Measurements from ENCODE around the gene UPP2. TPM values are rescaled to one million over a fixed set of nuclear protein-coding genes. Genes with fewer than 3 reads are reported as not detected.
A peak's percentile ranks its signal among the peaks of the same experiment; 100 is the strongest.

The UPP2 gene
- total and polyA plus RNA-seq, 9 of the 15 experiments (the other 6 are each of a cell fraction or from before 2014, with no cell fraction given) = not detected

GRCh38 chr2:158154596-158154995 lies 52.9 kb downstream of the UPP2 start (continued):
- TF ChIP-seq ZNF766 (CRISPR knock-in tag; conservative IDR thresholded peaks at IDR 0.05) = no peak
- no peak for TF ChIP-seq BRD9 (IDR thresholded peaks at IDR 0.05; ENCODE audit: low read depth, partially characterized antibody)
- TF ChIP-seq SMARCA5 (IDR thresholded peaks at IDR 0.05) = no peak
- TF ChIP-seq NFE2L1 (tag; IDR thresholded peaks at IDR 0.05; ENCODE audit: borderline replicate concordance, low read depth) = peak; percentile 14; the same call in 1 of the 2 replicates
- TF ChIP-seq CBX5 (IDR thresholded peaks at IDR 0.05; ENCODE audit: borderline replicate concordance, low read depth) = no peak
- TF ChIP-seq KLF16 (IDR thresholded peaks at IDR 0.05) = no peak
- TF ChIP-seq SMAD1 (IDR thresholded peaks at IDR 0.05; ENCODE audit: low read depth, low read length, partially characterized antibody) = no peak
- TF ChIP-seq ZNF316 (IDR thresholded peaks at IDR 0.05) = 0 out of 2 replicates have a peak, but pooled peaks have one; percentile 33
- TF ChIP-seq PTBP1 (IDR thresholded peaks at IDR 0.05; ENCODE audit: low read depth, low read length) = no peak
- TF ChIP-seq, protein P1, sequence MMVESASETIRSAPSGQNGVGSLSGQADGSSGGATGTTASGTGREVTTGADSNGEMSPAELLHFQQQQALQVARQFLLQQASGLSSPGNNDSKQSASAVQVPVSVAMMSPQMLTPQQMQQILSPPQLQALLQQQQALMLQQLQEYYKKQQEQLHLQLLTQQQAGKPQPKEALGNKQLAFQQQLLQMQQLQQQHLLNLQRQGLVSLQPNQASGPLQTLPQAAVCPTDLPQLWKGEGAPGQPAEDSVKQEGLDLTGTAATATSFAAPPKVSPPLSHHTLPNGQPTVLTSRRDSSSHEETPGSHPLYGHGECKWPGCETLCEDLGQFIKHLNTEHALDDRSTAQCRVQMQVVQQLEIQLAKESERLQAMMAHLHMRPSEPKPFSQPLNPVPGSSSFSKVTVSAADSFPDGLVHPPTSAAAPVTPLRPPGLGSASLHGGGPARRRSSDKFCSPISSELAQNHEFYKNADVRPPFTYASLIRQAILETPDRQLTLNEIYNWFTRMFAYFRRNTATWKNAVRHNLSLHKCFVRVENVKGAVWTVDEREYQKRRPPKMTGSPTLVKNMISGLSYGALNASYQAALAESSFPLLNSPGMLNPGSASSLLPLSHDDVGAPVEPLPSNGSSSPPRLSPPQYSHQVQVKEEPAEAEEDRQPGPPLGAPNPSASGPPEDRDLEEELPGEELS (CRISPR knock-in tag; IDR thresholded peaks at IDR 0.05; ENCODE audit: borderline replicate concordance) = no peak
- TF ChIP-seq ZNF217 (CRISPR knock-in tag; IDR thresholded peaks at IDR 0.05) = no peak
- no peak for TF ChIP-seq ZNF764 (CRISPR knock-in tag; IDR thresholded peaks at IDR 0.05; ENCODE audit: low read depth)
- no peak for TF ChIP-seq ERF (CRISPR knock-in tag; IDR thresholded peaks at IDR 0.05)
- no peak for TF ChIP-seq ELF4 (CRISPR knock-in tag; IDR thresholded peaks at IDR 0.05)
- no peak for TF ChIP-seq POLR2AphosphoS5 (IDR thresholded peaks at IDR 0.05; ENCODE audit: control insufficient read depth, insufficient read depth, low read depth, low read length)

Measured in K562 (cell line).